Stimulated activated CD4-positive, alpha-beta T cell treated with anti-CD3 and anti-CD28 coated beads, TNF-alpha, amount 100 ng/mL, for 4 hours (primary cell): ENCODE measurements around the gene TMEM176B.

Experiments used
- DNase-seq, 3 experiments: peaks; one replicate each; pipeline ENCODE4 v3.0.0-alpha.2; 2020; ENCODE audit warnings: low read depth in 3 of 3

Gene TMEM176B

DNA sequence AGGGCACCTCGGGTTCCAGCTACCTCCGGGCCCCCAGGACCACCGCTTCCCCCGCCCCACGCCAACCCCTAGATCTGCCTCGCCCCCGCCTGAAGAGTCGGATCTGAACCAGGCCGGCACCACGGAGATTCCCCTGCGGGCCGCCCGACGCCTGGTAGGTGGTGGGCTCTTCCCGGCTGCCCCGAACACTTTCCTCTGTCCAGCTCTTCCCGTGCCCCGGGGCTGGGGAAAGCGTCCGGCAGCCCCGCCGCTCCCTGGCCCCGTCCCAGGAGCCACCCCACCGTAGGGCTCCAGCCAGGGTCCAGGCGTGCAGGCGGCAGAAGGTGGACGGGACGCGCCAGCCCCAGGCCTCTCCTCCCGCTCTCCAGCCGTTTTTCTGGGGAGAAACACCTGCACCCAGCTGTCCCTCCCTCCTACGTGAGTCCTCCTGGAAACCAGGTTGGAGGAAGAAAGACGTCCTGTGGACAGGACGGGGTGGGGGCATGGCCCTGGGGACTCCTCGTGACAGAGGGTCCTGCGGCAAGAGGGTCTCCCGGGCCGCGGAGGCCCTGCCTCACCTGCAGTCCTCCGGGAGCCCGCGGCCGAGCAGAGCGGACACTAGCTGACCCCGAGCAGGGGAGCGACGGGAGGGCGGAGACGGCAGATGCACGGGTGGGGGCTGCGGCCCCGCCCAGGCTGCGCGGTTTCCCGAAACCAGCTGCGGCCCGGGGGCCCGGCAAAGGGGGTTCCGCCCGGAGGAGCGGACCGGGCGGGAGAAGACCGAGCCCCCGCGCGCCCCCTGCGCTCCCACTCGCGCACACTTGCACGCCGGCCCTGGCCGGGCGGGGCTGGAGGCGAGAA lies at the start of gene TMEM176B:
Gene TMEM176B, minus strand, starts transcription at position 624 of the 840 bp plus-strand sequence. CDS start 3,795 bp downstream, outside the sequence.
- no peak for DNase-seq

DNA sequence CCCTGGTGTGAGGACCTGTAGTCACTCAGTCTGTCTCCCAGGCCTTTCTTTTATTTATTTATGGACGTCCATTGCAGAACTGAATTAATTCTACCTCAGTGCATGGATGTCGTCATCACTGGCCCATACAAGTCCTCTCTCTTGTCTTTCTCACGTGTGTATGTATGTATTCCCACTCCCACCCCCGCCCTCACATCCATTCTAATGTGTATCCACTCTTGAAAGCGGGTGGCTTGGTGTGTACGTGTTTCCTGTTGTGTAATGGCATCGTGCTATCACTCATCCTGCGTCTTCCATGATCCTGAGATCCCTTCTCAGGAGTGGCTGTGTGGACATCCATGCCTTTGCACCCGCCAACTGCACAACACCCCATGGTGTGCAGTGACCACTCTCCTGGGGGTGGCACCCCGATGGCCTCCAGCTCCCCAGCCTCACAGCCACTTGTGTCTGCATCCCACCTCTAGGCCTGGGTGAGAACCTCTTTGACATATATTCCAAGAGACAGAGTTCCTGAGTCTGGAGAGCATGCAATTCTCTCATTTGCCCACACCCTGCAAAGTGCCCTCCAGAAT lies 49.1 kb upstream of the TMEM176B start:
- no peak for DNase-seq

DNA sequence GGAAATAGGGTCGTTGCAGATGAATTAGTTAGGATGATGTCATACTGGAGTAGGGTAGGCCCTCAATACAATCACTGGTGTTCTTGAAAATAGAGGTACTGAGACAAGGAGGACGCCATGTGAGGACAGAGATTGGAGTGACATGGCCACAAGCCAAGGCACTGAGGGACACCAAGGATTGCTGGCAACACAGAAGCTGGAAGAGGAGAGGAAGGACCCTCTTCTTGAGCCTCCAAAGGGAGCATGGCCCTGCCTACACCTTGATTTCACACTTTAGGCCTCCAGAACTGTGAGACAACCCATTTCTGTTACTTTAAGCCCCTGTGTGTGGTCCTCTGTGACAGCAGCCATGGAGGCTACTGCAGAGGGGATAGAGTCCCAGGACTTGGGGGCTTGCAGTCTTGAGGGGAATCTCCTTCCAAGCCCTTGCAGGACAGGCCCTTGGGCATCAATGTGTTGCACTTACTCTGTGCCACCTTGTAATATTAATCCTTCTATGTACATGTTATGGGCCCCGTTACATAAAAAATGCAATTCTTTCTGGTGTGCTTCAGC lies 48.5 kb upstream of the TMEM176B start:
- no peak for DNase-seq

DNA sequence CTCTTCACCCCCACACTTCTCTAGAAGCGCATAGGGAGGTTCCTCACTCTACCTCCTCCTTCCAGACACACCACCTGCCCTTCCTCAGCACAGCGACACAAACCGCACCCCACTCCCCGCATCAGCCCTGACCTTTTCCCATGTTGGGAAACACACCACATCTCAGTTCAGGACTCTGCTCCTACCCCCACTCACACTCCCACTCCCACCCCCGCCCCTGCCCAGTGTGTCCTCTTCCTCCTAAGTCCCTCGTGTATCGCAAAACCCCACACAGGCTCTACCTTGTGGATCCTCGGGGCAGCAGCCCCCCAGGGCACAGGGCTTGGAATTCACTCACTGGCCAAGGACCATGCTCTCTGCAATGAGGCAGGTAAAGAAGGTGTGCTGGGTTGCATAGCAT lies 47.9 kb upstream of the TMEM176B start:
- DNase-seq: no peak

DNA sequence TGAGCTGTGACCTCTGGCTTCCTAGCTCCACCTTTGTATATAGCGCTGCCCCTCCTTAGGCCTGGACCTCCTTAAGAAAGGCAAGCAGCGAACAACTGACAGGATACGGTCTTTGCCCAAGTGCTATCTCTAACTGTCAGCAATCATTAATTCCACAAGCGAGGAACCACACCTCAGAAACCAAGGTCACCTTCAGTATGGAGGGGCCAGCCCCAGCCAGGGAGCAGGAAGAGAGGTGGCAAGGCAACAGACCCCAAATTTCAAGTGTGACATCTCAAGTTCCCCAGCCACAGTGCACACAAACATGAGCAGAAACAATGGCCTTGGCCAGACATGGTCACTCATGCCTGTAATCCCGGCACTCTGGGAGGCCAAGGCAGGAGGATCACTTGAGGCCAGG lies 47.4 kb upstream of the TMEM176B start:
- no peak for DNase-seq

DNA sequence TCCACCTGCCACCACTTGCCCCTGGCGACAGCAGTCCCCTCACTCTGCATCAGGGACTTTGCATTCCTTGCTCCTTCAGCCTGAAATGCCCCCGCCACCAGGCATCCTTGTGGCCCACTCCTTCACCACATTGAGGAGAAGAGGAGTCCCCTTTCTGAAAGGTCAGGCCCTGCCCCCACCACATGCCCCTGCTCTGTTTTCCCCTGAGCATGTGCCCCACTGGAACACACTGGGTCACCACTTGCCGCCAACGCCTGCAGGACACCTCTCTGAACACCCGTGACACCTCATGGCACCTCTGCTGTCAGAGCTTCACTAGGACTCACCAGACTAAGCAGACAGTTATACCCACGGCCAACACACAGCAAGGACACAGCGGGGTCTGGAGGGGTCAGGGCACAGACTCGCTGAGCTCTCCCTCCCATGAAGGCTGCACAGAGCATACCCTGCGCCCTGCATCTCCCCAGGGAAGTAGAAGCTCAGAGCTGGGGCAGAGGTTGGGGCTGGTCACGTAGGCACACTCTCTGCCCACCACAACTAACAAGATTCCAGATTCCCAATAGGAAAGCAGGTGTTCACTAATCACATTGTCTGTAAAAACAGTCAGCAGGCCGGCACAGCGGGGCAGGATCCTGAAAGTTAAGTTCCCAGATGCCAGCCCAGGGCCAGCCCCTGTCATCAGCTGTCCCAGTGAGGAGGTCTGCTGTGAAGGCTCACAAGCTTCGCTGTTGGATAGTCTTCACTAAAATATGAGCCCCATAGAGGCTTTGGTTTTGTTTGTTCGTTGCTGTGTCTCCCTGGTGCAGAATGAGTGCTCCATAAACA lies 46.3 kb upstream of the TMEM176B start:
- DNase-seq: no peak

DNA sequence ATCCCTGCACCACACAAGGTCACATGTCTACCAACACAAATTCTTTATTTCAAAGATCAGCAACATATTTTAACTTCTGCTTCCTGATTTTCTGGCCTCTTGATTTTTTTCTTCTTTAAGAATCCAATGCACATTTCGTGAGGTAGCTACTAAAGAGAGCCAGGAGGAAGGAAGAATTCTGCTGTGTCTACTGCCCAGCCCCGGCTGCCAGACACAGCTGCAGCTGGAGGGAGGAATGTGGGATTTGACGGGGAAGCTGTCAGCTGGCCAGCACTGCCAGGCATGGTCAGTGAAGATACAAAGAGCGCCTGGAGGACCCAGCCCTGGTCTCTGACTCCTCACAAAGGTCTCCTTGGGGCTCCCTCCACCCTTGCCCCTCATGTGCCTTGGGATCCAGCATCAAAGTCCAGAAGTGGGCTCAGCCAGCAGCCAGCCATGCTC lies 45.3 kb upstream of the TMEM176B start:
- DNase-seq: no peak

- no peak for DNase-seq
Observed at GRCh38 chr7:150842716-150843115, 42.6 kb upstream of the TMEM176B start.

GRCh38 chr7:150842018-150842417 lies 41.9 kb upstream of the TMEM176B start:
- no peak for DNase-seq

DNA sequence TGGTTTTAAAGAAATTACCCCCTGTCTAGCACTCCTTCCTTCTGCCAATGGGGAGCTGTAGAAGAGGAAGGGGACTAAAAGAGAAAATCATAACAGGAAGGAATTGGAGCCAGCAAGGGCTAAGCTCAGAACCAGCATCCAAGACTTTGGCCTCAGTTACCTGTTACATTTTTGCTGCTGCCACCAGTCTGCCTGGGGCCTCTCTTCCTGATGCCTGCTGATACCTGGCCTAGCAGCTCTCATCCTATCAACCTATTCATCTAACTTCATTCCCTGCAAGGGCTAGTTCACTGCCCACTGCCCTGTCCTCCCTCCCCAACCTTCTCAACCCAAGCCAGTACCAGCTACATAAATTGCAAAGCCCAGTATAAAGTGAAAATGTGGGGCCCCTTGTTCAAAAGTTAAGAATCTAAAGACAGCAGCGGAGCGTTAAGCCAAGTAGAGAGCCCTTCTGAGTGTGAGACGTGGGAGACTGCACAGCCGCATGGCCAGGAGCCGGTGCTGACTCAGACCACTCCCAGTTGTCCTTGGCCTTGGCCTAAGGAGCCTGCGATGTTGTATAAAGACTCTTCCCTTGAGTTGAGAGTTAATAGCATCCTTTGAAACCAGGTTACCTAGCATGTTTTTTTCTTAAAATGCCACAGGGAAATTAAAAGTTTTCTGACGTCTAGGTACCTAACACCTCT lies 38.9 kb upstream of the TMEM176B start:
- DNase-seq: no peak

- no peak for DNase-seq
Observed at GRCh38 chr7:150835702-150836280, 35.6 kb upstream of the TMEM176B start.

DNA sequence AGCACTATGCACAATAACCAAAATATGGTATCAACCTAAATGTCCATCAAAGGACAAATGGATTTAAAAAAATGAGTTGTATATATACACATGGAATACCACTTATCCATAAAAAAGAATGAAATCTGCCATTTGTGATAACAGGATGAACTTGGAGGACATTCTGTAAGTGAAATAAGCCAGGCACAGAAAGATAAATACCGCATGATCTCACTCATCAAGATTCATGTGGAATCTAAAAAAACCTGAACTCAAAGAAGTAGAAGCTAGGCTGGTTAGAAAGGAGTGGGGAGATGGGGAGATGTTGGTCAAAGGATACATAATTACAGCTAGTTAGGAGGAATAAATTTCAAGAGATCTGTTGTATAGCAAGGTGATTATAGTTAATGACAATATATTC lies 34.9 kb upstream of the TMEM176B start:
- no peak for DNase-seq

DNA sequence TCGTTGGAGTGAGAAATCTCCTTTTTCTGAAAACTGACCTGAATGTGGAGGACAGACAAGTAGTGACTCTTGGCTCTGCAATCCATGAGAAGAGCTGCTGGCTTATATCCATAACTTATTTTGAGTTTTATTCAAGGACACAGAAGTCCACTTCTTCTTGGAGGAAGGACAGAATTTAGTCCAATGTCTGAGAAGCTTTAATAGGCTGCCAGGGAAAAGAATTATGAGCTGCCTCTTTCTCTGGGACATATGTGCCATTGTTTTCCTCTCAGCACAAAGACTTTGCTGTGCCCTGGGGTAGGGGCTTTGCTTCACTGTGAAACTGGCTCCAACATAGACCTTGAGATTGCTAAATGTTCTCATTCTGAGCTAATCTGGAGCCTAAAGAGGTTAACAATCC lies 31.7 kb upstream of the TMEM176B start:
- DNase-seq: no peak

GRCh38 chr7:150830937-150831336 lies 30.8 kb upstream of the TMEM176B start:
- DNase-seq: no peak

DNA sequence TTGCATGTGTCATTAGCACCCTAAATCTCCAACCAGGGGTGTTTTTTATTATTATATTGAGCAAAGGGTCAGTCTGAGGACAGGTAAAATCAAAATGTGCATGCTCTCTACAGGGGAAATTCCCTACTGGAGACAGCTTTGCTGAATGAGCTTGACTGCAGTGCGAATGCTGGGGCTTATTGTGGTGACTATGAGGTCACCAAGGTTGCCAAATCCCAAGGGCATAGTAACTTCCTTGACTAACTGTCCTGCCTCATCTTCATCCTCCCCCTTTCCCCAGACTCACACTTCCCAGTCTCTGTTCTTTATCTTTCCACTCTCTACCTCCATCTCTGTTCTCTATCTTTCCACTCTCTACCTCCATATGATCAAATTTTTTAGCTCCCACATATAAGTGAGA lies 29.3 kb upstream of the TMEM176B start:
- no peak for DNase-seq

DNA sequence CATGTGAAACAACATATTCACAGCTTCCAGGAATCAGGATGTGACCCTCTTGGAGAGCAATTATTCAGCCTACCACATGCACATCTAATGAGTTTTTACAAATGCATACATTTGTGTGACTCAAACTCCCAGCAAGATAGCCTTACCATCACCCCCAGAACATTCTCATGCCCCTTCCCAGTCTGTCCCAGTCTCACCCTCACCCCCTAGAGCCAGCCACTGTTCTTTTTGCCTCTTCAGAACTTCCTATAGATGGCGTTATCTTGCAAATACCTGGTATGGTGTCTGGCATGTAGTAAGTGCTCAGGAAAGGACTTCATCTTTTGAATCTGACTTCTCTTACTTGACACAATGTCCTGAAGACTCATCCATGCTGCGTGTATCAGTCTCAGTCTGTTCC lies 28.2 kb upstream of the TMEM176B start:
- DNase-seq: no peak

- DNase-seq: no peak
Observed at GRCh38 chr7:150826061-150826849, 26.1 kb upstream of the TMEM176B start.

GRCh38 chr7:150824379-150825177 lies 24.4 kb upstream of the TMEM176B start:
- DNase-seq: no peak

DNA sequence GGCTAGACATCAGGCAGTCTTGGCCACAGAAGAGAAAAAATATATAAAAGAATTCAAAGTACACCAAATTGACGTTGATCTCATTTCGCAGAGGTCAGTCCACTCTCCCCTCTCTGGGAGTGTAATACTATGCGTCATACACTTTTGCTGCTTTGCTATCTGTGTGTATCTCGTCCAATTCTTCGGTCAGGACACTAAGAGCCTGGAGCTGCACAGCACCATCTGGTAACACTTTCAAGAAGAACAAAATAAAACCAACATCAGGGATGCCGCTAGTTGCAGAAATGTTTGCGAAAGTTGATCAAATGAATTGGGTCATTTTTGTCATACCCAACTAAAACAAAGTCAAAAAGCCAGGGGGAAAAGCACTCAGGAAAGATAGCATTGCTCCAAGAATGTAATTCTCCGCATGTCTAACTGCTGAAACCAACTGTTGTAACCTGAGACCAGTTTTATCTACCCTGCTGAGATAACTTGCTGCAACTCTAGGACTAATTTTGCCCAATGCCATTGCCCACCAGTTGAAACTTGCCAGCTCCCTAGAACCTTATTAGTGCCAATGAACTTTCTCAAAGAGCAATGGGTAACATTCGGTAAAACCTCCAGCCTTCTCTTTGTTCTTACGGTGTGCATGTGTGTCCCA lies 23.4 kb upstream of the TMEM176B start:
- no peak for DNase-seq
